GM12878 (cell line): ENCODE results near the gene DHX30. TPM values are rescaled to one million over a fixed set of nuclear protein-coding genes. Genes with fewer than 3 reads are reported as not detected.

Source experiments
- ATAC-seq: fragments of 200-7000 bp; cut with Tn5 transposase; 3 replicates; pipeline ENCODE4 v1.9.1; 2020; ENCODE audit warnings: mild to moderate bottlenecking, moderate library complexity
- BruUV-seq: library from RNA; stranded (reverse); fragments of 400-500 nt; replicated peaks from 2 replicates; lab custom pipeline; 2021; lab: Mats Ljungman, UMichigan
- CTCF ChIA-PET: fragments of 300-600 bp; sonication (Branson Sonifier 250); formaldehyde crosslinking; extraction: SDS; loops from one replicate; lab custom pipeline; 2021; ENCODE audit warnings: inconsistent platforms; lab: Yijun Ruan, JAX
- POLR2A ChIA-PET: fragments of 350-600 bp; formaldehyde crosslinking; extraction: SDS; loops from one replicate; lab custom pipeline; 2021; ENCODE audit warnings: inconsistent platforms; lab: Charles Lee
- RAD21 ChIA-PET: fragments of 300-600 bp; sonication (Branson Sonifier 250); formaldehyde crosslinking; loops from one replicate; lab custom pipeline; 2023; ENCODE audit warnings: antibody characterized with exemption; ENCODE audit not compliant: unreplicated experiment; lab: Charles Lee
- SMC1A ChIA-PET: fragments of 300-600 bp; sonication (Branson Sonifier 250); formaldehyde crosslinking; loops from one replicate; lab custom pipeline; 2023; ENCODE audit not compliant: unreplicated experiment, uncharacterized antibody; lab: Charles Lee
- DNase-seq: peaks from one replicate; pipeline ENCODE4 v3.0.0-alpha.2; 2011; ENCODE audit warnings: low read depth, low spot score
- FAIRE-seq: peaks from 3 replicates; lab custom pipeline; 2011; peaks lifted over from hg19 to GRCh38; lab: Jason Lieb, UNC
- H2AFZ ChIP-seq: 2 replicates; pipeline ENCODE4 v1.6.0; 2011; ENCODE audit warnings: low read depth, low read length, control low read depth; ENCODE audit not compliant: control insufficient read depth
- H3K27ac ChIP-seq: 2 replicates; pipeline ENCODE4 v1.5.1; 2011; ENCODE audit warnings: control low read depth; ENCODE audit not compliant: control insufficient read depth, insufficient read depth
- H3K27me3 ChIP-seq, 2 experiments: replicated peaks in 1 of 2; 2 replicates each; pipeline versions ENCODE4 v1.6.0 to v1.6.1; 2011; ENCODE audit warnings: low read length in 1 of 2; ENCODE audit not compliant: control insufficient read depth in 2 of 2, insufficient read depth in 2 of 2
- H3K36me3 ChIP-seq, 2 experiments: 2 replicates each; pipeline ENCODE4 v1.5.1; 2011; ENCODE audit warnings: low read length in 1 of 2; ENCODE audit not compliant: control insufficient read depth in 2 of 2, insufficient read depth in 2 of 2
- H3K4me1 ChIP-seq: 2 replicates; pipeline ENCODE4 v1.6.1; 2011; ENCODE audit warnings: mild to moderate bottlenecking, low read length, moderate library complexity, mixed read lengths; ENCODE audit not compliant: control insufficient read depth, insufficient read depth
- H3K4me2 ChIP-seq: 2 replicates; pipeline ENCODE4 v1.6.0; 2011; ENCODE audit warnings: control low read depth; ENCODE audit not compliant: control insufficient read depth, insufficient read depth
- H3K4me3 ChIP-seq: fragments of 200-600 bp; sonication (generic); 2 replicates; pipeline ENCODE4 v1.5.1; 2016
- H3K79me2 ChIP-seq: 2 replicates; pipeline ENCODE4 v1.6.0; 2011; ENCODE audit warnings: low read length; ENCODE audit not compliant: control insufficient read depth, insufficient read depth
- H3K9ac ChIP-seq: 2 replicates; pipeline ENCODE4 v1.8.0; 2011; ENCODE audit warnings: low read length, control low read depth, mixed read lengths; ENCODE audit not compliant: control insufficient read depth, insufficient read depth
- H3K9me3 ChIP-seq: replicated peaks from 3 replicates; pipeline ENCODE4 v1.5.1; 2011; ENCODE audit warnings: mild to moderate bottlenecking, low read length; ENCODE audit not compliant: control insufficient read depth, insufficient read depth
- H4K20me1 ChIP-seq: 2 replicates; pipeline ENCODE4 v1.6.0; 2011; ENCODE audit not compliant: control insufficient read depth, insufficient read depth
- CREM ChIP-seq: IDR thresholded peaks from 2 replicates; pipeline ENCODE4 v1.6.1; 2014; ENCODE audit warnings: antibody characterized with exemption, low read depth
- LARP7 ChIP-seq: fragments of 450-650 bp; IDR thresholded peaks from 2 replicates; pipeline ENCODE4 v1.6.1; 2017; ENCODE audit warnings: mild to moderate bottlenecking
- MTA2 ChIP-seq: fragments of 450-650 bp; IDR thresholded peaks from 2 replicates; pipeline ENCODE4 v1.6.1; 2016; ENCODE audit warnings: low read depth, mild to moderate bottlenecking, moderate library complexity
- MXI1 ChIP-seq: fragments of 150-350 bp; IDR thresholded peaks from 2 replicates; pipeline ENCODE4 v1.6.1; 2011; ENCODE audit warnings: low read depth, mild to moderate bottlenecking, inconsistent platforms, low read length, improper control_type of control experiment
- NR2C1 ChIP-seq: fragments of 450-650 bp; IDR thresholded peaks from 2 replicates; pipeline ENCODE4 v1.6.1; 2017; ENCODE audit warnings: antibody characterized with exemption, mild to moderate bottlenecking, moderate library complexity
- PAX8 ChIP-seq: fragments of 450-650 bp; IDR thresholded peaks from 2 replicates; pipeline ENCODE4 v1.6.1; 2017; ENCODE audit warnings: mild to moderate bottlenecking, moderate library complexity
- RAD51 ChIP-seq: fragments of 450-650 bp; IDR thresholded peaks from 2 replicates; pipeline ENCODE4 v1.6.1; 2016; ENCODE audit warnings: moderate library complexity, mild to moderate bottlenecking, inconsistent platforms
- RCOR1 ChIP-seq: conservative IDR thresholded peaks from 2 replicates; pipeline ENCODE4 v1.6.1; 2012; ENCODE audit warnings: low read depth, low read length, improper control_type of control experiment
- SMAD1 ChIP-seq: fragments of 450-650 bp; IDR thresholded peaks from 2 replicates; pipeline ENCODE4 v1.6.1; 2018; ENCODE audit warnings: mild to moderate bottlenecking, low read depth; ENCODE audit not compliant: partially characterized antibody
- SREBF2 ChIP-seq: IDR thresholded peaks from 2 replicates; pipeline ENCODE4 v1.6.1; 2012; ENCODE audit warnings: mild to moderate bottlenecking, low read length
- SUZ12 ChIP-seq: fragments of 200-600 bp; sonication (generic); IDR thresholded peaks from one replicate; pipeline ENCODE4 v1.6.1; 2018; ENCODE audit warnings: antibody characterized with exemption, mild to moderate bottlenecking; ENCODE audit not compliant: unreplicated experiment
- TBL1XR1 ChIP-seq: IDR thresholded peaks from 2 replicates; pipeline ENCODE4 v1.6.1; 2012; ENCODE audit warnings: low read depth, low read length, improper control_type of control experiment
- USF1 ChIP-seq: IDR thresholded peaks from 2 replicates; pipeline ENCODE4 v1.6.1; 2011; ENCODE audit warnings: borderline replicate concordance, low read depth, mild to moderate bottlenecking, moderate library complexity, mixed read lengths, low read length; ENCODE audit not compliant: insufficient read depth; ENCODE audit errors: extremely low read length
- ZNF207 ChIP-seq: fragments of 450-650 bp; IDR thresholded peaks from 2 replicates; pipeline ENCODE4 v1.6.1; 2014; ENCODE audit warnings: antibody characterized with exemption, mild to moderate bottlenecking, borderline replicate concordance
- ZNF217 ChIP-seq: fragments of 450-650 bp; IDR thresholded peaks from 2 replicates; pipeline ENCODE4 v1.6.1; 2017; ENCODE audit warnings: antibody characterized with exemption, mild to moderate bottlenecking
- ZNF24 ChIP-seq: fragments of 450-650 bp; IDR thresholded peaks from 2 replicates; pipeline ENCODE4 v1.6.1; 2017; ENCODE audit warnings: antibody characterized with exemption, mild to moderate bottlenecking
- ZNF384 ChIP-seq: IDR thresholded peaks from 2 replicates; pipeline ENCODE4 v1.6.1; 2012; ENCODE audit warnings: low read depth, mild to moderate bottlenecking, low read length, improper control_type of control experiment, borderline replicate concordance
- whole genome bisulfite sequencing: methylation state at CpG from one replicate; pipeline ENCODE4 v1.1.6; 2016; ENCODE audit warnings: low lambda C conversion rate; ENCODE audit not compliant: insufficient replicate concordance, insufficient coverage; ENCODE audit errors: missing lambda C conversion rate; 5-methylcytosine and 5-hydroxymethylcytosine counted together
- in situ Hi-C: fragments of 300-500 bp; cut with MboI; formaldehyde crosslinking; loops from 9 replicates; pipeline ENCODE4 v1.14.3; 2018; ENCODE audit warnings: mixed read lengths
- intact Hi-C: fragments of 100-400 bp; cut with micrococcal nuclease; formaldehyde crosslinking; loops from one replicate; pipeline ENCODE4 v1.14.2; 2022; ENCODE audit not compliant: unreplicated experiment
- polyA plus RNA-seq, 11 experiments: library from polyadenylated mRNA; depleted of rRNA in 4 of 11; unstranded in 6 of 11; stranded (reverse) in 5 of 11; fragments of >200 nt; fragmentation: Nextera tagmentation in 4 of 11; fragmentation: Illumina TruSeq in 1 of 11; extraction: Ambion mirVana in 4 of 11; extraction: Trizol in 1 of 11; gene quantifications; 1 replicate in 1 of 11; 2 replicates in 10 of 11; pipeline versions ENCODE4 v1.2.1 to v1.2.3, GENCODE V29; 2011 to 2016; ENCODE audit warnings: inconsistent platforms in 2 of 11, missing spikeins in 2 of 11, low read depth in 1 of 11
- total RNA-seq, 4 experiments: library from RNA; depleted of rRNA in 3 of 4; stranded (reverse); fragments of >200 nt in 3 of 4; fragmentation: Illumina TruSeq in 1 of 4; extraction: Trizol in 1 of 4; gene quantifications; 2 replicates each; pipeline versions ENCODE4 v1.2.1 to v1.2.3, GENCODE V29; 2013 to 2021
- TF ChIP-seq, protein P1 (sequence below): fragments of 450-650 bp; formaldehyde crosslinking; IDR thresholded peaks from 2 replicates; pipeline ENCODE4 v1.4.0; 2022; ENCODE audit warnings: mild to moderate bottlenecking, moderate library complexity

The DHX30 gene
- total and polyA plus RNA-seq, 10 of the 15 experiments (the other 5 are each of a cell fraction or from before 2014, with no cell fraction given): 9.5 to 75.3 (median 47.8) TPM

DNA sequence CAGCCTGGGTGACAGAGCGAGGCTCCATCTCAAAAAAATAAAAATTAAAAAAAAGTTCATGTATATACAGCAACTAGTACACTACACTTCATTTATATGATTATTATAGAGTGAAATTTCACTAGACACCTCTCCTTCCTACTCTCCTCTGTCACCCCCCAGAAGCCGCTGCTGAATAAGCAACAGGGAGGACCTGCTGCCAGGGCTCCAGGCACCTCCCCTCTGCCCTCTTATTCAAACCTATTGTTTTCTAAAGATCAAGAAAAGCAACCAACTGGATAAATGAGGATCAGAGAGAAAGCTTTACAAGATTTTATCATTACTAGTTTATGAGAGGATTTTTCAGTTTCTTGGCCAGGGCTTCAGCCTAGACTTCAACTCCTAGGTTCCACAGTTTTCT is 71.5 kb downstream of the DHX30 start (continued):
- TF ChIP-seq ZNF217: no peak

GRCh38 chr3:47874913-47875312 is 72.0 kb downstream of the DHX30 start:
- H4K20me1 ChIP-seq: no peaks in the 10 kb centered on the region
- no peak for FAIRE-seq
- TF ChIP-seq MXI1 (no peak), CREM (no peak), PAX8 (no peak), SMAD1 (no peak), ZNF207 (no peak), MTA2 (no peak), NR2C1 (no peak), LARP7 (no peak), RAD51 (no peak), RCOR1 (no peak), SUZ12 (no peak), TBL1XR1 (no peak), USF1 (no peak), SREBF2 (no peak), ZNF384 (no peak), ZNF24 (no peak)
- TF ChIP-seq, protein P1, sequence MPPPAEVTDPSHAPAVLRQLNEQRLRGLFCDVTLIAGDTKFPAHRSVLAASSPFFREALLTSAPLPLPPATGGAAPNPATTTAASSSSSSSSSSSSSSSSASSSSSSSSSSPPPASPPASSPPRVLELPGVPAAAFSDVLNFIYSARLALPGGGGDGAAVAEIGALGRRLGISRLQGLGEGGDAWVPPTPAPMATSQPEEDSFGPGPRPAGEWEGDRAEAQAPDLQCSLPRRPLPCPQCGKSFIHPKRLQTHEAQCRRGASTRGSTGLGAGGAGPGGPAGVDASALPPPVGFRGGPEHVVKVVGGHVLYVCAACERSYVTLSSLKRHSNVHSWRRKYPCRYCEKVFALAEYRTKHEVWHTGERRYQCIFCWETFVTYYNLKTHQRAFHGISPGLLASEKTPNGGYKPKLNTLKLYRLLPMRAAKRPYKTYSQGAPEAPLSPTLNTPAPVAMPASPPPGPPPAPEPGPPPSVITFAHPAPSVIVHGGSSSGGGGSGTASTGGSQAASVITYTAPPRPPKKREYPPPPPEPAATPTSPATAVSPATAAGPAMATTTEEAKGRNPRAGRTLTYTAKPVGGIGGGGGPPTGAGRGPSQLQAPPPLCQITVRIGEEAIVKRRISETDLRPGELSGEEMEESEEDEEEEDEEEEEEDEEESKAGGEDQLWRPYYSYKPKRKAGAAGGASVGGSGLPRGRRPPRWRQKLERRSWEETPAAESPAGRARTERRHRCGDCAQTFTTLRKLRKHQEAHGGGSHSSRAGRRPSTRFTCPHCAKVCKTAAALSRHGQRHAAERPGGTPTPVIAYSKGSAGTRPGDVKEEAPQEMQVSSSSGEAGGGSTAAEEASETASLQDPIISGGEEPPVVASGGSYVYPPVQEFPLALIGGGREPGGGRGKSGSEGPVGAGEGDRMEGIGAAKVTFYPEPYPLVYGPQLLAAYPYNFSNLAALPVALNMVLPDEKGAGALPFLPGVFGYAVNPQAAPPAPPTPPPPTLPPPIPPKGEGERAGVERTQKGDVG (CRISPR knock-in tag): no peak
- H3K27ac ChIP-seq: no peak overlapping the region
- no peaks in the 10 kb centered on the region for H3K4me1 ChIP-seq
- peaks cover 12 to 19% of the 10 kb centered on the region in 2 experiments for H3K36me3 ChIP-seq
- no peak overlapping the region for H3K4me3 ChIP-seq
- H3K9me3 ChIP-seq: no peaks in the 10 kb centered on the region
- WGBS: 100% methylated on average over 1 of the region's 1 CpG
- ChIA-PET POLR2A (no interaction called here), RAD21 (no interaction called here), SMC1A (no interaction called here), CTCF (interaction anchor here (1.0 to 1.5 kb wide), 3 partner anchors 13 to 49 kb away, joined by 3 to 4 read pairs (median 3); no protein-coding TSS in a partner anchor)
- H3K79me2 ChIP-seq: no peaks in the 10 kb centered on the region
- no peaks in the 10 kb centered on the region for H3K27me3 ChIP-seq
- intact Hi-C loops (no loop called here), in situ Hi-C loops (no loop called here)
- no peak for ATAC-seq
- H3K4me2 ChIP-seq: no peak overlapping the region
- no peak for DNase-seq
- H3K9ac ChIP-seq: no peak overlapping the region
- BruUV-seq: no TSS peak
- H2AFZ ChIP-seq: no peak overlapping the region
